Measurements from ENCODE around the gene YARS2. TPM values are rescaled to one million over a fixed set of nuclear protein-coding genes. Genes with fewer than 3 reads are reported as not detected.

Gene YARS2
- total and polyA plus RNA-seq, 8 donors: 0.58 to 22.6 (median 12.1) TPM

Small RNA genes within 50 kb of the gene (small RNA-seq; reads per million reads assigned to genes)
- 0 reads per million in 4 donors for gene RF00019

Other genes with a start within 250 kb of the YARS2 start
- gene DNM1L, start 76.6 kb downstream of the YARS2 start, total RNA-seq: 100 to 1,000 TPM in 2 of 5 donors, 10 to 100 TPM in 3; 33.9 to 157 (median 61.3) TPM
- gene DNM1L, start 76.6 kb downstream of the YARS2 start, polyA plus RNA-seq: 10 to 100 TPM; 17.7 to 23.2 (median 19.6) TPM
- gene PKP2, start 140.9 kb upstream of the YARS2 start, total RNA-seq: 10 to 100 TPM; 34.4 to 85.8 (median 49.8) TPM
- 10 to 100 TPM in 2 of 3 donors, 1 to 10 TPM in 1; 5.8 to 16.0 (median 10.2) TPM for gene PKP2, start 140.9 kb upstream of the YARS2 start, polyA plus RNA-seq